Testis (tissue), 3 donors: ENCODE data around the gene MAPK12. TPM values are rescaled to one million over a fixed set of nuclear protein-coding genes. Genes with fewer than 3 reads are reported as not detected.

ENCODE experiments used
- DNase-seq: peaks from one replicate; pipeline ENCODE4 v3.0.0-alpha.2; 2019
- H3K27ac ChIP-seq, 2 donors: fragments of 200-600 bp; sonication (generic); one replicate each; pipeline ENCODE4 v1.5.1; 2019
- H3K27me3 ChIP-seq: fragments of 200-600 bp; sonication (generic); one replicate; pipeline ENCODE4 v1.5.1; 2019
- H3K36me3 ChIP-seq: fragments of 200-600 bp; sonication (generic); one replicate; pipeline ENCODE4 v1.5.1; 2017; ENCODE audit warnings: low read depth; ENCODE audit errors: missing control alignments
- H3K4me1 ChIP-seq: fragments of 200-600 bp; sonication (generic); one replicate; pipeline ENCODE4 v1.5.1; 2019
- H3K4me3 ChIP-seq, 2 donors: fragments of 200-600 bp; sonication (generic); one replicate each; pipeline ENCODE4 v1.5.1; 2017 to 2019
- H3K9me3 ChIP-seq: fragments of 200-600 bp; sonication (generic); one replicate; pipeline ENCODE4 v1.5.1; 2017
- CTCF ChIP-seq, 3 experiments: fragments of 450-650 bp in 2 of 3; fragments of 200-600 bp in 1 of 3; sonication (generic) in 1 of 3; IDR thresholded peaks; one replicate each; pipeline ENCODE4 v1.5.1; 2016 to 2019; ENCODE audit warnings: antibody characterized with exemption in 3 of 3, mild to moderate bottlenecking in 2 of 3, moderate library complexity in 1 of 3
- POLR2A ChIP-seq: fragments of 450-650 bp; IDR thresholded peaks from one replicate; pipeline ENCODE4 v1.6.1; 2017; ENCODE audit warnings: antibody characterized with exemption, mild to moderate bottlenecking, moderate library complexity
- WGBS, 2 donors: methylation state at CpG; one replicate each; pipeline ENCODE4 v1.1.5; 2018; 5-methylcytosine and 5-hydroxymethylcytosine counted together
- intact Hi-C: fragments of 100-400 bp; cut with DNase I; formaldehyde crosslinking; loops from one replicate; pipeline ENCODE4 v1.15.1; 2023; ENCODE audit warnings: low total_unique reads
- polyA plus RNA-seq: library from polyadenylated mRNA; stranded (reverse); fragments of 350-450 nt; fragmentation: Illumina TruSeq; extraction: RNeasy Lipid Tissue Mini Kit (QIAGEN cat#74804); gene quantifications from one replicate; pipeline ENCODE4 v1.2.3, GENCODE V29; 2014; ENCODE audit warnings: low read depth, low replicate concordance; ENCODE audit not compliant: insufficient read depth
- total RNA-seq, 2 donors: library from RNA; depleted of rRNA; stranded (reverse); fragments of >200 nt; gene quantifications; one replicate each; pipeline ENCODE4 v1.2.3, GENCODE V29; 2016

MAPK12 gene
- total and polyA plus RNA-seq, 3 donors from 2014 or later = 9.1 to 25.1 (median 22.3) TPM

DNA sequence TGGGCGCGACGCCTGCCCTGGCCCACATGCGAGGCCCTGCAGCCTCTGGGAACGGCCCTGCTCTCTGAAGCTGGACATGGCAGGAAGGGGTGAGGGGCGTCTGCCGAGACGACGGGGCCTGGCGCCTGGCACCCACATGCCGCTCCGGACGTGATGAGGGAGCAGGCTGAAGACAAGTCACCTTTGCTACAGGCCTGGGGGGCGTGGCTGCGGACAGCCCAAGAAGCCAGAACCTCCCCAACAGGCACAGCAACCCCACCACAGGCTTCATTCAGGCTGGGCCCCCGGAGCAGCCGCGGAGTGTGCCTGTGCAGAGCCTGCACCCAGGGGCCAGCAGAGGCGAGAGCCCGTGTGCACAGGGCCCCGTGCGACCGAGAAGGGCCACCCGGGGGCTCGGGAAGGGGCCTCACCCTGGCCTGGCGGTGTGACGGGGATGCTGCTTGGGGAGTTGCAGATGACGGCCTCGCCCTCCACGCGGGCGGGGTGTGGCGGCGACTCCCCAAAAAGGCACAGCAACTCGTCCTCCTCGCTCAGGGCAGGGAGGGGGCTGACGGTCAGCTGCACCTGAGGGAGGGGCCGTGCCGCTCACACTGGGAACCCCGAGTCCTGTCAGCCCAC, 25.3 kb upstream of the MAPK12 start:
- Histone ChIP-seq H3K36me3 (no peaks in the 10 kb centered on the region), H3K27me3 (no peaks in the 10 kb centered on the region), H3K4me1 (no peaks in the 10 kb centered on the region), H3K9me3 (no peaks in the 10 kb centered on the region), H3K27ac (no peak overlapping the region), H3K4me3 (no peak overlapping the region)
- 91% methylated on average over 40 of the region's 40 CpGs; no CpG with 5 or more reads in 1 of the 2 donors for WGBS, 2 donors
- no peak for DNase-seq
- intact Hi-C loops = no loop called here
- TF ChIP-seq CTCF (IDR thresholded peaks at IDR 0.05) (no peak), POLR2A (no peak)

DNA sequence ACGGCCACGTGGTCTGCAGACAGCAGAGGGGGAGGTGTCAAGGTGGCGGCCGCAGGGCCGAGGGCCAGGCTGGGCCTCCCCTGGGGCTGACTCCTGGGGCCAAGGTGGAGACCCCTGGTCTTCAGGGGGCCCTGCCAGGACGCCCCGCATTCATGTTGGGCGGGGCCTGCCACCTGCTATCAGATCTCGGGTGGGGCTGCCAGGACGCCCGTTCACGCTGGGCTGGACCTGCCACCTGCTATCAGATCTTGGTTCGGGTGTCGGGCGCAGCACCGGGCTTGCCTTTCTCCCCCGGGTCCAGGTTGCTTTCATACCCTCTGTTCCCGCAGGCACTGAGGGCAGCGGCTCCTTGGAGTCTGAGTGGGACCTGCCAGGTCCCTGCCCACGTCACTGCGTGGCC, 24.8 kb upstream of the MAPK12 start:
- H3K27me3 ChIP-seq = no peaks in the 10 kb centered on the region
- intact Hi-C loops = no loop called here
- no peak for DNase-seq
- 87 to 90% methylated on average over 7 to 14 of the region's 21 CpGs for WGBS, 2 donors
- H3K36me3 ChIP-seq = no peaks in the 10 kb centered on the region
- H3K27ac ChIP-seq = no peak overlapping the region
- no peaks in the 10 kb centered on the region for H3K9me3 ChIP-seq
- no peaks in the 10 kb centered on the region for H3K4me1 ChIP-seq
- no peak overlapping the region for H3K4me3 ChIP-seq
- no peak for TF ChIP-seq CTCF (IDR thresholded peaks at IDR 0.05)
- TF ChIP-seq POLR2A = no peak

GRCh38 chr22:50285568-50286229, 24.2 kb upstream of the MAPK12 start:
- H3K4me1 ChIP-seq = no peaks in the 10 kb centered on the region
- WGBS, 2 donors = 94 to 96% methylated on average over 24 to 31 of the region's 34 CpGs
- TF ChIP-seq CTCF (IDR thresholded peaks at IDR 0.05) (no peak), POLR2A (no peak)
- H3K27ac ChIP-seq = no peak overlapping the region
- intact Hi-C loops = no loop called here
- no peaks in the 10 kb centered on the region for H3K36me3 ChIP-seq
- no peaks in the 10 kb centered on the region for H3K27me3 ChIP-seq
- DNase-seq = no peak
- H3K4me3 ChIP-seq = no peak overlapping the region
- no peaks in the 10 kb centered on the region for H3K9me3 ChIP-seq

DNA sequence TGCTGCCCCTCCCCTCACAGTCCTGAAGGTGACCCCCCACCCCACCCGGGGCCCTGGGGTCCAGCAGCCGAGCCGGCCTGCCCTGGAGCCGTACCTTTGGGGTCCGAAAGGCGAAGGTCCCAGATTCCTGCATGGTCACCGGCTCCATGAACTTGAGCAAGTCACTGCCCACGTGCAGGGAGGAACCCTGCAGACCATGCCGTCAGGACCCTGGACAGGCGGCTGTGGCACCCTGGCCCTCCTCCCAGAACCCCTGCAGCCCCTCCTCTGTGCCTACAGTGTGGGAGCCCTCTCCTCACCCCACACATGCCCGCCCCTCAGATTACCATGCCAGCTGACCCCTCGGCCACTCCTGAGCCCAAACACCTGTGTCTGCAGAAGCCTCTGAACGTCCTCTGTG, 23.0 kb upstream of the MAPK12 start:
- Histone ChIP-seq H3K4me1 (no peaks in the 10 kb centered on the region), H3K27me3 (no peaks in the 10 kb centered on the region), H3K4me3 (no peak overlapping the region), H3K27ac (no peak overlapping the region), H3K9me3 (no peaks in the 10 kb centered on the region), H3K36me3 (no peaks in the 10 kb centered on the region)
- no peak for DNase-seq
- TF ChIP-seq CTCF (IDR thresholded peaks at IDR 0.05) (no peak), POLR2A (no peak)
- 91 to 93% methylated on average over 9 to 13 of the region's 13 CpGs for WGBS, 2 donors
- intact Hi-C loops = no loop called here

- DNase-seq = no peak
- Histone ChIP-seq H3K27me3 (no peaks in the 10 kb centered on the region), H3K4me3 (no peak overlapping the region), H3K36me3 (no peaks in the 10 kb centered on the region), H3K9me3 (no peaks in the 10 kb centered on the region), H3K27ac (no peak overlapping the region), H3K4me1 (no peaks in the 10 kb centered on the region)
- WGBS, 2 donors = 80 to 98% methylated on average over 2 to 29 of the region's 30 CpGs
- TF ChIP-seq CTCF (IDR thresholded peaks at IDR 0.05) (no peak), POLR2A (no peak)
- intact Hi-C loops = no loop called here
These were observed 22.3 kb upstream of the MAPK12 start for GRCh38 chr22:50283821-50284220.
